ENCODE data around the gene MINK1.

MINK1 gene

GRCh38 chr17:4833178-4833940, at the start of gene MINK1:
Gene MINK1 (plus strand): TSS chr17:4833340. CDS start chr17:4833584, 244 bp downstream.
- DNase-seq, result peak; percentile 90

DNA sequence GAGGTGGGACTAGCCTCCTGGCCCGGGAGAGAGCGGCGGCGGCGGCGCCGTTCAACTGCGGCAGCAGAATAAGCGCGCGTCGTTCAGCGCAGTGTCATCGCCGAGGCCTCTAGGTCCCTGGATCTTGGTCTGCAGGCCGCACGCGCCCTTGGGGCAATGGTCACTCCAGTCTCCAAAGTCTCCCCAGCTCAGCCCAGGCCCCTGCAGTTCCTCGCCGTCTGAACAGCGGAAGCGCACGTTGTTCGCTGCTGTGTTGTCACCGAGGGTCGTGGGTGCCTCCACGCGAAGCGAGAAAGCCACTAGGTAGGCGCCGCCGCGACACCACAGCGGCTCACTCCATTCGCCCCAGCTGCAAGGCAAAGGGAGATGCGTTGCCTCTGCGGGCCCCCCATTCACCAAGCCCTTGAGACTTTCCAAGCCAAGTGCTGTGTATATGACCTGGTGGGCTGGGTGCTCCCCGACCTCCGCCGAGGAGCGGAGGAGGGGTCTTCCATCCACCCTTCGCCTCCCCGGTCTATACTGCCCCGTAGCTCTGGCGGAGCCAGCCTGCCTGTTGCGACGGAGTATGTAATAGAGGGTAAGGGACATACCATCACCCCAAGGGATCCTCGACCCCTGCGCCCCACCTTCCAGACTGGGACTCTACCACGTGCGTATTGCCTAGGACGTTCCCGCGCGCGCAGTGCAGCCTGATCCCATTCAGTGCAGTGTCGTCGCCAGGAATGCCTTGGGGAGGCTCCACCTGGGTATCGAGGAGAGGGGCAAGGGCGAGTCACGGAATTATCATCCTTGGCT, 47.6 kb upstream of the MINK1 start:
- DNase-seq, result peak; percentile 21

GRCh38 chr17:4786106-4786511, 47.0 kb upstream of the MINK1 start, which contains the start of gene VMO1:
Gene VMO1 (minus strand): TSS chr17:4786364. CDS start chr17:4786352, 12 bp downstream.
- DNase-seq, result no peak

DNA sequence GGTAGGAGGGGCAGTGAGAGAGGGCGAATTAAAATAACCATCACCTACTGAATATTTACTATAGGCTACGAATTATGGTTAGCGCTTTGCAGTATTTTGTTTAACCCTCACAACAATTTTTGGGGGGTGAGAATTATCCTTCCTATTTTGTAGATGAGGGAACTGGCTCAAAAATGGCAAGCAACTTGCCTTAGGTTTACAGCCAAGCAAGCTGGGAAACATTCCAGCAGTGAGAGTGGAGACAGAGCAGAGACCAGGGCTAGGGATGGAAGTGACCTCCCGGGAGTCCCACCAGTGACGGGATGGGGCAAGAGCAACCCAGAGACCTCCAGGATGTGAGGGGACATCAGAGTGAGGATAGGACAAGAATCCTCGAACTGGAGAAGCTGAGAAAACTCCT, 46.6 kb upstream of the MINK1 start:
- DNase-seq, result no peak

GRCh38 chr17:4788159-4788806, 44.9 kb upstream of the MINK1 start:
- no peak for DNase-seq

DNA sequence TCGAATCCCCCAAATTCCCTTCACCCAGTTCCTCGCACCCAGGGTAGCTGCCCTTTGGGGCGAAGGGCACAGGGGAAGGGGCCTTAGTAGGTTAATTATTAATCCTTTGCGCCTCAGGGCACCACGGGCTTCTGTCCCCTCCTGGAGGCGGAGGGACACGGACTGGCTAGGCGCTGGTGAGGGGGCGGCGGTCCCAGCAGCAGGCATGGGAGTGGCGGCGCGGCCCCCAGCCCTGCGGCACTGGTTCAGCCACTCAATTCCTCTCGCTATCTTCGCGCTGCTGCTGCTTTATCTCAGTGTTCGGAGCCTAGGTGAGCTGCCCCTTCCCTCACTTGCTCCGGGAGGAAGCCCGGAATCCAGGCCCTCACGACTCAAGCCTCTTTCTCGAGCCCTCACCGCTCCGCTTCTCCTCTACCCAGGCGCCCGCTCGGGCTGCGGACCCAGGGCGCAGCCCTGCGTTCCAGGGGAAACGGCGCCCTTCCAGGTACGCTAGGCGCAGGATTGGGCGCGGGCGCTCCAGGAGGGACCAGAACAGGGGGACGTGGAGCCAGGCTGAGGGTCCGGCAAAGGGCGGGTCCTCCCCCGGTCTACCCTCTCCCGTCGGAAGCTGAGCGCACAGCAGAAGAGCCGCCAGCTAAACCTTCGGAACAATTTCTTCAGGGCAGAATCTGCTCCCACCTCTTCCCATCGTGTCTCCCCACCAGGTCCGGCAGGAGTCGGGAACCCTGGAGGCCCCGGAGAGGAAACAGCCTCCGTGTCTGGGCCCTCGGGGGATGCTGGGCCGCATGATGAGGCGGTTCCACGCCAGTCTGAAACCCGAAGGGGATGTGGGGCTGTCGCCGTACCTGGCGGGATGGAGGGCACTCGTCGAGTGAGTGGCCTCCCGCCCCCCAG, 44.1 kb upstream of the MINK1 start, which contains the start of gene GLTPD2:
TSS of gene GLTPD2 (plus strand) at position 158 of the 894 bp plus-strand sequence. CDS start at position 206, 48 bp downstream.
- DNase-seq, result no peak

DNA sequence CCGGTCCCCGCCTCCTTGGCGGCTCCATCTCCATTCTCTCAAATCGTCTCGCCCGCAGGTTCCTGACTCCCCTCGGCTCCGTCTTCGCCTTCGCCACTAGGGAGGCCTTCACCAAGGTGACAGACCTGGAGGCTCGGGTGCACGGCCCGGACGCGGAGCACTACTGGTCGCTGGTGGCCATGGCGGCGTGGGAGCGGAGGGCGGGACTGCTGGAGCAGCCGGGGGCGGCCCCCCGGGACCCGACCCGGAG, 43.5 kb upstream of the MINK1 start:
- DNase-seq, result no peak

DNA sequence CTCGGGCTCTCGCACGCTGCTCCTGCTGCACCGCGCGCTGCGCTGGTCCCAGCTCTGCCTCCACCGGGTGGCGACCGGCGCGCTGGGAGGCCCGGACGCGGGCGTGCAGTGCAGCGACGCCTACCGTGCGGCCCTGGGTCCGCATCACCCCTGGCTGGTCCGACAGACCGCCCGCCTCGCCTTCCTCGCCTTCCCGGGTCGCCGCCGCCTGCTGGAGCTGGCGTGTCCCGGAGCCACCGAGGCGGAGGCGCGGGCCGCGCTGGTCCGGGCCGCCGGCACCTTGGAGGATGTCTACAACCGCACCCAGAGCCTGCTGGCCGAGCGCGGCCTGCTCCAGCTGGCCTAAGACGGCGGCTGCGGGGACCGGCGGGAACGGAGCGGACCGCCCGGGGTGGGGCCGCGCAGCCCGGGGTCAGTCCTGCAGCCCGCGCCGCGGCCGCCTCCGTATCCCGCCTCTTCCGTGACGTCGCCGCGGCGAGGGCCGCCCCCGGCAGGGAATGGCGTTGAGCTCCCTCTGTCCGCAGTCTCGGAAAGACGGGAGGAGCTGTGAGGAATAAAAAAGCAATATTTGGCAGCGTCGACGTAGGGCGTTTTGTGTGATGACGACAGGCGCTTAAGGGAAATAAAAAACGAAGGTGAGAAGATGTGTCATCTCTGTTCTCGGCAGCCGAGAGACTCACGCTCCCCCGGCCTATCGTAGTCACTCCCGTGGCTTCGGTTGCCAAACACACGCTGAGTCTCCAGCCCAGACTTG, 43.0 kb upstream of the MINK1 start:
- peak; percentile 88 for DNase-seq

- DNase-seq, result no peak
Measured at GRCh38 chr17:4790705-4791088, 42.4 kb upstream of the MINK1 start.

DNA sequence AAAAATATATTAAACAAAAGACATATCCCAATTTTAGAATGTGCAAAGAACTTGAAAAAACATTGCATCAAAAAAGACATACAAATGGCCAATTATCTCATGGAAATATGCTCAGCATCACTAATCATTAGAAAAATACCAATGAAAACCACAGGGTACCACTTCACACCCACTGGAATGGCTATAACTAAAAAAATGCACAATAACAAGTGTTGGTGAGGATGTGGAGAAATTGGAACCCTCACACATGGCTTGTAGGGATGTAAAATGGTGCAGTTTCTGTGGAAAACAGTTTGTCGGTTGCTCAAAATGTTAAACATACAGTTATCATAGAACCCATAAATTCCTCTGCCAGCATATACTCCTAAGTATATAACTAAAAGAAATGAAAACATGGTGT, 38.0 kb upstream of the MINK1 start:
- no peak for DNase-seq

DNA sequence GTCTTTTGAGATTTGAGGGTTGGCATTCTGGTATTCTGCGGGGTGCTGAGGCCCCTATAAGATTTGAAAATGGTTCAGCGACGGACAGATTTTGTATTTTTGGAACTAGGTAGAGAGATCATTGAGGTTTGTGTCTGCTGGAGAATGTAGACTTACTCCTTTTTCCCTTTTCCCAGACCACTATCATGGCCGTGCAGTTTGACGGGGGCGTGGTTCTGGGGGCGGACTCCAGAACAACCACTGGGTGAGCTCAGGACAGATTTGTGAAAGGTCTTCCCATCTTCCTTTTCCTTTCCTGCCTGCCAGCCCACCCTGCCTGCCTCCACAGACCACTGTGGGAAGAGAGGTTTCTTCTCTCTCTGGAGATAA, 36.6 kb upstream of the MINK1 start:
- no peak for DNase-seq

- no peak for DNase-seq
Measured at GRCh38 chr17:4800462-4801196, 32.5 kb upstream of the MINK1 start.

DNA sequence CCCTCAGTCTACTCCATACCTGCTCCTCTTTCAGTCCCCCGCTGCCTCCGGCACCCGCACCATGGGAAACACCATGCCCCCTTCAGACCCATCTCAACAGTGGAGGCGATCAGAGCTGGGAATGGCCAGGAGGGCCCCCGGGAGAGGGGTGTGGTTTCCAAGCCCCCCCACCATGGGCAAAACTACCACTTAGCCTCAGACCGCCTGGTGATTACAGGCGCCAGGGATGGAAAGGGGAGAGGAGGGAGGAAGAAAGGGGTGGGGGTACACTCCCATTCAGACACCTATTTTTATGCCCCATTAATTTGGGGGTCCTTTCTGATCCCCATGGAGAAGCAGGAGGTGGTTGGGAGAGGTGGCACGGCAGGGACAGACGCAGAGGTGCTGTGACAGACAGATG, 30.9 kb upstream of the MINK1 start, which contains the start of gene C17orf114:
TSS of gene C17orf114 (minus strand) at position 101 of the 400 bp plus-strand sequence.
- no peak for DNase-seq

DNA sequence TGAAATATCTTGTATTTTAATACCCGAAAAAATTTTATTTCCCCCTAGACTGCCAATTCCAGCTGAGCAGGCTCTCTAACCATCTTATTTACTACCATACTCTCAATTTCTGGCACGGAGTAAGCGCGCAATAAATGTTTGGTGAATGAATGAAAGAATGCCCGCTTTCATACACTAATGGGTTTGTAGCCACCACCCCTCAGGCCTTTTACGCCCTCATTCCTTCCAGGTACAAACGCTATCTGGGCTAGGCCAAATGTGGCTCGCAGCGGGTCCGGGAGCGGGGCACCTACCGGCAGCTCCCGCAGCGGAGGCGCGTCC, 26.7 kb upstream of the MINK1 start:
- no peak for DNase-seq

DNA sequence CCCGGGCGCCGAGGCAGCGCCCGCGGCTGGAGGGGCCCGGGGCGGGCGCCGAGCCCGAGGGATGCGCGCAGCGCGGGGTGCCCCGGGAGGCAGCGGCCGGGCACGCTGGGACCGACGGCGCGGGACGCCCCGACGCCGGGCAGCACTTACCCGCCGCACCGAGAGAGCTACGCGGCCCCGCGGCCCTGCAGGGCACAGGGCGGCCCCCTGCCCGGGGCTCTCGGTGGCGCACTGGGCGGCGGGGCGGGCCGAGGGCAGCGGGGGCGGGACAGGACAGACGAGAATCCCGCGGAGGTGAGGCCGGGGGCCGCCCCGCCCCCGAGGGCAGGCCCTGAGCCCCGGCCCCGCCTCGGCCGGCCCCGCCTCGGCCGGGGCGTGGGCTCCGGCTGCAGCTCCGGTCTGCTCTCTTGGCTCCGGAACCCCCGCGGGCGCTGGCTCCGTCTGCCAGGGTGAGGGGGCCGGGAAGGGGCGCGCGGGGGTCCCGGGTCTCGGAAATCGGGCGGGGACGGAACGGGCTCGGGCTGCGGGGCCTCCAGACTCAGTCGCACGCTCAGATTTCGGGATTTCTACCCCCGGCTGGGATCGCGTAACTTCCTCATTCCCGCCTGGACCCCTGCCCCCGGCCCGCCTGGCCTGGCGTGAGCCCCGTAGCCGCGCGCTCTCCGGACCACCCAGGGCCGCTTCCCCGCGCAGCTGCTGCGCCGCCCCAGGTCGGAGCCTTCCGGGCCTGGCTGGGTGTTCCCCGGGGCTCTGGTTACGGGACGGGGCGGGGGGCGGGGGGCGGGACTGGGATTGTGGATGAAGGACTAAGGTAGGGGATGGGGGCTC, 26.1 kb upstream of the MINK1 start, which contains the start of gene PLD2:
TSS of gene PLD2 (plus strand) at position 376 of the 828 bp plus-strand sequence. CDS start 621 bp downstream, outside the sequence.
- peak; percentile 94 for DNase-seq

- DNase-seq, result no peak
Measured at GRCh38 chr17:4807605-4808377, 25.3 kb upstream of the MINK1 start.

DNA sequence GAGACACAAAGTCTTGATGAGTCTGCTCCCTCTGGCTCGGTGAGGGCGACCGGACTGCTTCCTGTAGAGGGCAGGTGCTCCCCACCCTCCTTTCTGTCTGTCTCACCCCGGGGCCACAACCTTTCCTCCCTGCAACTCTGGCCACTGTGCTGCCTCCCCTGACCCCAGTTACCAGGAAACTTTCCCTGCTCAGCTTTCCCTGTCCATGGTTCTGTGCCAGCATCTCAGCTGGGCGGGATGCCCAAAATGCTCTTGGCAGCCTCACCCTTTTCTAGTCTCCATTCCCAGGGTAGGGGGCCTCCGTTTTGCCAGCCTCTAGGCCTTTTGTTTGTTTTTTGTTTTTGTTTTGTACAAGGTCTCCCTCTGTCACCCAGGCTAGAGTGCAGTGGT, 24.8 kb upstream of the MINK1 start:
- DNase-seq, result peak; percentile 14

DNA sequence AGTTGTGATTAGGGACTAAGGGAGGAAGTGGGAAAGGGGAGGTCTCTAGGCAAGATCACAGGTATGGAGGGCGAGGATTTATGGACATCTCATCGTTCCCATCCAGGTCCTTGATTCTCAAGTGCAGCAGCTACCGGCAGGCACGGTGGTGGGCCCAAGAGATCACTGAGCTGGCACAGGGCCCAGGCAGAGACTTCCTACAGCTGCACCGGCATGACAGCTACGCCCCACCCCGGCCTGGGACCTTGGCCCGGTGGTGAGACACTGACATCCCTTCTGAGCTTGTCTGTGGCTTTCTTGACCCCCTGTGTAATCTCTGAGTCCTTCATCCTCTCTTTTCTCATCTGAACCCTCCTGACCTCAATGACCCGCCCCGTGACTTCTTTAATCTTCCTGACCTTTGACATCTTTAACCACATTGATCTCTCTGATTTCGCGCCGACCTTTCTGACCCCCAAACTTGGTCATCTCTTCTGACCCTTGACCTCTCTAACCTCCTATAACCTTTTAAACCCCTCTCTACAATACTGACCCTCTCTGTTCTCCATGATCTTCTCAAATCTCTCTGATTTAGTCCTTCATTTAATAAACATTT, 22.3 kb upstream of the MINK1 start:
- DNase-seq, result no peak

GRCh38 chr17:4811471-4811870, 21.7 kb upstream of the MINK1 start:
- no peak for DNase-seq
